Motor neuron (in vitro differentiated cells): Measurements from ENCODE around the gene MZT2A. TPM values are rescaled to one million over a fixed set of nuclear protein-coding genes. Genes with fewer than 3 reads are reported as not detected.
"Not testable (repeated sequence)": the region's sequence is repeated elsewhere in the genome, so short reads cannot be mapped to it uniquely, and the experiment has no call there.

Source experiments
- ATAC-seq, 8 experiments: fragments of 200-7000 bp; cut with Tn5 transposase; replicated peaks in 6 of 8; 2 replicates each; pipeline ENCODE4 v1.8.0; 2021; ENCODE audit warnings: mild to moderate bottlenecking in 8 of 8, moderate library complexity in 8 of 8
- H3K27ac ChIP-seq, 2 donors: fragments of 250-450 bp; sonication (Bioruptor Pico); 2 replicates each; pipeline ENCODE4 v1.9.0; 2021; ENCODE audit warnings: antibody characterized with exemption in 2 of 2, mild to moderate bottlenecking in 2 of 2, moderate library complexity in 1 of 2
- H3K4me1 ChIP-seq, 2 donors: fragments of 250-450 bp; sonication (Bioruptor Pico); replicated peaks in 1 of 2; 2 replicates each; pipeline ENCODE4 v1.6.1; 2021; ENCODE audit warnings: antibody characterized with exemption in 2 of 2, mild to moderate bottlenecking in 2 of 2, moderate library complexity in 1 of 2
- H3K4me3 ChIP-seq, 5 donors: fragments of 250-450 bp; sonication (Bioruptor Pico); 2 replicates each; pipeline ENCODE4 v1.9.0; 2021; ENCODE audit warnings: antibody characterized with exemption in 5 of 5, mild to moderate bottlenecking in 5 of 5, moderate library complexity in 4 of 5
- WGBS, 10 experiments: fragments of 450-650 bp; shearing (Covaris generic); methylation state at CpG; one replicate each; pipeline ENCODE4 v1.0.0; 2022; 5-methylcytosine and 5-hydroxymethylcytosine counted together
- in situ Hi-C, 9 experiments: fragments of 400-800 bp; cut with MboI; loops; one replicate each; pipeline ENCODE4 v1.15.0; 2021; ENCODE audit warnings: low sequenced_read_pairs in 9 of 9, low pct_unique_long_range_greater_than_20kb in 2 of 9; ENCODE audit not compliant: unreplicated experiment in 9 of 9
- total RNA-seq, 8 experiments: library from RNA; unstranded; fragments of 300-600 nt; gene quantifications; 2 replicates each; pipeline versions ENCODE4 v1.2.3 to v1.2.4, GENCODE V29; 2022

MZT2A gene
- total RNA-seq, 8 experiments from 2014 or later: 9.1 to 141 (median 109) TPM

- ATAC-seq, H3K4me1 ChIP-seq, H3K4me3 ChIP-seq, in situ Hi-C loops, H3K27ac ChIP-seq: not testable (repeated sequence)
- WGBS, 10 experiments: 100% methylated on average over 3 of the region's 9 CpGs; no CpG with 5 or more reads in 9 of the 10 experiments
Observed at GRCh38 chr2:131478850-131479461, 13.2 kb downstream of the MZT2A start.

- ATAC-seq, H3K4me1 ChIP-seq, H3K27ac ChIP-seq, H3K4me3 ChIP-seq, in situ Hi-C loops: not testable (repeated sequence)
- no CpG with 5 or more reads among the region's 18 CpGs for WGBS, 10 experiments
Observed at GRCh38 chr2:131478074-131478849, 13.9 kb downstream of the MZT2A start.

- 20 to 86% (median 67%) methylated on average over 1 of the region's 1 CpG; no CpG with 5 or more reads in 7 of the 10 experiments for WGBS, 10 experiments
- ATAC-seq: peak in 1 of 8 experiments; percentile 16
- H3K4me1 ChIP-seq, H3K4me3 ChIP-seq, in situ Hi-C loops, H3K27ac ChIP-seq: not testable (repeated sequence)
Observed at GRCh38 chr2:131477227-131477626, 15.0 kb downstream of the MZT2A start.

- H3K27ac ChIP-seq, H3K4me3 ChIP-seq, H3K4me1 ChIP-seq, in situ Hi-C loops, ATAC-seq: not testable (repeated sequence)
- whole genome bisulfite sequencing, 10 experiments: 100% methylated on average over 1 of the region's 25 CpGs; no CpG with 5 or more reads in 9 of the 10 experiments
Observed at GRCh38 chr2:131476363-131476762, 15.8 kb downstream of the MZT2A start.

- Histone ChIP-seq H3K4me1 (no peaks in the 10 kb centered on the region), H3K27ac (no peak within 1 kb of the TSS), H3K4me3 (no peak within 1 kb of the TSS)
- WGBS, 10 experiments: 95 to 100% methylated on average over 1 to 4 of the region's 27 CpGs; no CpG with 5 or more reads in 8 of the 10 experiments
- in situ Hi-C loops: no loop called here
- no peak for ATAC-seq
Observed at GRCh38 chr2:131475831-131476230, 16.4 kb downstream of the MZT2A start, which contains the start of gene TUBA3D. TUBA3D (plus strand) TSS chr2:131476119; CDS start chr2:131476200, 81 bp downstream.

GRCh38 chr2:131473266-131473665 is 18.9 kb downstream of the MZT2A start:
- H3K4me3 ChIP-seq, ATAC-seq, H3K27ac ChIP-seq, in situ Hi-C loops, H3K4me1 ChIP-seq: not testable (repeated sequence)
- no CpG with 5 or more reads among the region's 2 CpGs for WGBS, 10 experiments

GRCh38 chr2:131471624-131472023 is 20.6 kb downstream of the MZT2A start:
- no CpG with 5 or more reads among the region's 8 CpGs for WGBS, 10 experiments
- in situ Hi-C loops, H3K4me3 ChIP-seq, H3K27ac ChIP-seq, H3K4me1 ChIP-seq: not testable (repeated sequence)
- peak in 1 of 8 experiments; percentile 29 for ATAC-seq

- in situ Hi-C loops, H3K4me3 ChIP-seq, H3K4me1 ChIP-seq, H3K27ac ChIP-seq: not testable (repeated sequence)
- no CpG with 5 or more reads among the region's 3 CpGs for whole genome bisulfite sequencing, 10 experiments
- peak in 2 of 8 experiments; percentile 55 to 91 for ATAC-seq
Observed at GRCh38 chr2:131470944-131471343, 21.3 kb downstream of the MZT2A start.

- H3K4me1 ChIP-seq, in situ Hi-C loops: not testable (repeated sequence)
- 60 to 100% (median 83%) methylated on average over 1 of the region's 10 CpGs; no CpG with 5 or more reads in 7 of the 10 experiments for WGBS, 10 experiments
Observed at GRCh38 chr2:131467722-131468121, 24.5 kb downstream of the MZT2A start.

GRCh38 chr2:131454914-131455313 is 37.3 kb downstream of the MZT2A start:
- in situ Hi-C loops: not testable (repeated sequence)
- peak in 3 of 8 experiments; percentile 79 to 91 (median 89) for ATAC-seq
- WGBS, 10 experiments: no CpG with 5 or more reads among the region's 2 CpGs

More at GRCh38 chr2:131467722-131468121, 24.5 kb downstream of the MZT2A start:
- not testable (repeated sequence) for H3K4me3 ChIP-seq, H3K27ac ChIP-seq, ATAC-seq

GRCh38 chr2:131451265-131451949 is 40.8 kb downstream of the MZT2A start:
- WGBS, 10 experiments: 40 to 94% (median 84%) methylated on average over 1 to 5 of the region's 10 CpGs; no CpG with 5 or more reads in 7 of the 10 experiments
- in situ Hi-C loops, H3K27ac ChIP-seq: not testable (repeated sequence)

More at GRCh38 chr2:131454914-131455313, 37.3 kb downstream of the MZT2A start:
- H3K4me3 ChIP-seq, H3K4me1 ChIP-seq, H3K27ac ChIP-seq: not testable (repeated sequence)

GRCh38 chr2:131447981-131448380 is 44.2 kb downstream of the MZT2A start:
- H3K4me3 ChIP-seq, ATAC-seq, in situ Hi-C loops, H3K4me1 ChIP-seq, H3K27ac ChIP-seq: not testable (repeated sequence)
- 31 to 95% (median 87%) methylated on average over 2 to 6 of the region's 9 CpGs; no CpG with 5 or more reads in 4 of the 10 experiments for WGBS, 10 experiments

More at GRCh38 chr2:131451265-131451949, 40.8 kb downstream of the MZT2A start:
- peak; percentile 25 to 56 (median 42) for ATAC-seq
- not testable (repeated sequence) for H3K4me1 ChIP-seq, H3K4me3 ChIP-seq

GRCh38 chr2:131445896-131446295 is 46.3 kb downstream of the MZT2A start:
- WGBS, 10 experiments: no CpG with 5 or more reads among the region's 19 CpGs
- ATAC-seq: no peak
- Histone ChIP-seq H3K27ac (no peak overlapping the region), H3K4me3 (no peak overlapping the region), H3K4me1 (no peaks in the 10 kb centered on the region)
- in situ Hi-C loops: no loop called here
